PC-9 (cell line): ENCODE data around the gene SEC31B.

Experiments
- EZH2 ChIP-seq: fragments of 200-600 bp; sonication (generic); IDR thresholded peaks from 2 replicates; pipeline ENCODE4 v1.8.0; 2017; ENCODE audit warnings: antibody characterized with exemption, low read depth
- TF ChIP-seq, protein P1 (sequence below): fragments of 200-600 bp; sonication (generic); conservative IDR thresholded peaks from 2 replicates; pipeline ENCODE4 v1.6.1; 2017; ENCODE audit warnings: mixed run types, antibody characterized with exemption, mild to moderate bottlenecking, moderate library complexity

GRCh38 chr10:100528123-100528886 is 8.6 kb upstream of the SEC31B start:
- TF ChIP-seq, protein P1, sequence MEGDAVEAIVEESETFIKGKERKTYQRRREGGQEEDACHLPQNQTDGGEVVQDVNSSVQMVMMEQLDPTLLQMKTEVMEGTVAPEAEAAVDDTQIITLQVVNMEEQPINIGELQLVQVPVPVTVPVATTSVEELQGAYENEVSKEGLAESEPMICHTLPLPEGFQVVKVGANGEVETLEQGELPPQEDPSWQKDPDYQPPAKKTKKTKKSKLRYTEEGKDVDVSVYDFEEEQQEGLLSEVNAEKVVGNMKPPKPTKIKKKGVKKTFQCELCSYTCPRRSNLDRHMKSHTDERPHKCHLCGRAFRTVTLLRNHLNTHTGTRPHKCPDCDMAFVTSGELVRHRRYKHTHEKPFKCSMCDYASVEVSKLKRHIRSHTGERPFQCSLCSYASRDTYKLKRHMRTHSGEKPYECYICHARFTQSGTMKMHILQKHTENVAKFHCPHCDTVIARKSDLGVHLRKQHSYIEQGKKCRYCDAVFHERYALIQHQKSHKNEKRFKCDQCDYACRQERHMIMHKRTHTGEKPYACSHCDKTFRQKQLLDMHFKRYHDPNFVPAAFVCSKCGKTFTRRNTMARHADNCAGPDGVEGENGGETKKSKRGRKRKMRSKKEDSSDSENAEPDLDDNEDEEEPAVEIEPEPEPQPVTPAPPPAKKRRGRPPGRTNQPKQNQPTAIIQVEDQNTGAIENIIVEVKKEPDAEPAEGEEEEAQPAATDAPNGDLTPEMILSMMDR, result no peak
- no peak for TF ChIP-seq EZH2
